Cerebellar cortex (tissue), 1 donor: ENCODE results near the gene LRRTM4.

ENCODE experiments used
- DNase-seq: peaks from one replicate; pipeline ENCODE4 v3.0.0-alpha.2; 2015; ENCODE audit warnings: low spot score

The LRRTM4 gene

DNA sequence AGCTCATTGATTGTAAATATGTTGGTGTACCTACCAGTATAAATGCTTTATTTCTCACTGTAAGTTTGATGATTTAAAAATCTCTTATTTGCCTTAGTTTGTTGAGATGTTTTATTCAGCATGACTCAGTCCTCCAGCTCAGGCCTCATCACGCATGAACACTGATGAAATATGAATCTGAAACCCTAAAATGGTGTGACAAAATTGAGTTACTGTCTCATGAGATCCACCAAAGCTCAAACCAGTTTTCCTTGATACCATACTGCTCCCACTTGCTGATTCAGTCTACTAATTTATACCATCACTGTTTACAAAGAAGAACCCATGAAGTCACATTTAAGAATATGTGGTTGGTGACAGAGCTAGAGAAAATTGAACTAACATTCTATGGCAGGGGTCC, 524.9 kb downstream of the LRRTM4 start:
- no peak for DNase-seq

- DNase-seq, result no peak
These were observed 536.6 kb downstream of the LRRTM4 start for GRCh38 chr2:76985387-76986136.

GRCh38 chr2:76984359-76984758, 537.8 kb downstream of the LRRTM4 start:
- no peak for DNase-seq

- no peak for DNase-seq
These were observed 541.9 kb downstream of the LRRTM4 start for GRCh38 chr2:76980067-76980787.

GRCh38 chr2:76977846-76978727, 544.1 kb downstream of the LRRTM4 start:
- DNase-seq, result no peak

GRCh38 chr2:76975752-76976151, 546.4 kb downstream of the LRRTM4 start:
- no peak for DNase-seq

DNA sequence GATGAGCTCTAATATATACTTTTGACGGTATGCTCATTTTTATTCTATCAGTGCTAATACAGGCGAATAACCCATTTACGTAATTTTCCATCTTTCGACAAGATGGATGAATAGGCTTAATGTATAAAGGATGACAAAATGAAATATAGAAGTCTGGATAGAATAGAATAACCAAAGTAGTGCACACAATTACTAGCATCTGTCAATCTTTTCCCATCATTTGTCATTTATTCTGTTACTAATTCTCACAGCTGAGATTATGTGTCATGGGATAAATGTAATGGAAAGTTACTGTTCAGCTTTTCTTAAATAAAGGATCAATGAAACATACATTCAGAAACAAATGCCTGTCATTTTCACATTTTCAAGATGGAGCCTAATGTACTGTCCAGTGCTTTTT, 548.6 kb downstream of the LRRTM4 start:
- no peak for DNase-seq

GRCh38 chr2:76965772-76966171, 556.4 kb downstream of the LRRTM4 start:
- no peak for DNase-seq

GRCh38 chr2:76958749-76959148, 563.4 kb downstream of the LRRTM4 start:
- no peak for DNase-seq

DNA sequence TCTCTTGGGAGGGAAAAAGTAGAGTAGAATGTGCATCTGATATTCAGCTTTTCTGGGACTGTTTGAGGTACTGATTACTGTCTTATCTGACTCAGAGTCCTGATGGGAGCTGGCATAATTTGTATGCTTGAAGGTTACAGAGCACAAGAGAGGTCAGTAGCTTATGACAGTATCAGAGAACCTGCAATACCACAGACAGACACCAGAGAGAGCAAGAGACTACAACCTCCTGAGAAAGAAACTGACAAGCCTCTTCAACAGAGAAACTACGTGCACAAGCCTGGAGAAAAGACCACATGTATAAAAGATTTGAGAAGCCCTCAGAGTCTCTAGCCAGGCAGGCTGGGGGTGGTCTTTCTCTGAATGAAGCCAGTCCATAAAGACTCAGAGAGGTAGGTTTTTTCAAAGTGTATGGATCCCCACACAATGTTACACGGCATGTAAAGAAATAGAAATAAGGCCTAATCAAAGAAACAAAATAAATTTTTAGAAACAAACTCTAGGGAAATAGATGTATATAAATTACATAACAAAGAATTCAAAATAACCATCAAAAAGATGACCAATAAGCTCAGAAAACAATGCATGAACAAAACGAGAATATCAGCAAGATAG, 568.3 kb downstream of the LRRTM4 start:
- peak; percentile 23 for DNase-seq

- DNase-seq, result no peak
These were observed 575.5 kb downstream of the LRRTM4 start for GRCh38 chr2:76946631-76947145.

DNA sequence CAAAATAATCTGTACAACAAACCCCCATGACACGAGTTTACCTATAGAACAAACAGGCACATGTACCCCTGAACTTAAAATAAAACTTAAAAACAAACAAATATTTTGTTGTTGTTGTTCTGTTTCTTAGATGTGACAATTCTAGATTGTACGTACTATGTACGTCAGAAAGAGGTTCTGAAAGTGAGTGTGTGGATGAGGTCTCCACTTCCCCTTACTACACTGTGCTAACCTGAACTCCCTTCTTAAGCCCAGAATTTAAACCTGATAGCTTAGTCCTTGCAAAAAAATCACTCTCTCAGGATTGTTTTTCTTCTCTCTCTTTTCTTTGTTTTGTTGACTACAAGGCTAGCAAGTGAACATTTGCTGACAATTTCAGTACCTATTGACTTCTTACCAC, 581.6 kb downstream of the LRRTM4 start:
- DNase-seq, result no peak

GRCh38 chr2:76938153-76938552, 584.0 kb downstream of the LRRTM4 start:
- no peak for DNase-seq

DNA sequence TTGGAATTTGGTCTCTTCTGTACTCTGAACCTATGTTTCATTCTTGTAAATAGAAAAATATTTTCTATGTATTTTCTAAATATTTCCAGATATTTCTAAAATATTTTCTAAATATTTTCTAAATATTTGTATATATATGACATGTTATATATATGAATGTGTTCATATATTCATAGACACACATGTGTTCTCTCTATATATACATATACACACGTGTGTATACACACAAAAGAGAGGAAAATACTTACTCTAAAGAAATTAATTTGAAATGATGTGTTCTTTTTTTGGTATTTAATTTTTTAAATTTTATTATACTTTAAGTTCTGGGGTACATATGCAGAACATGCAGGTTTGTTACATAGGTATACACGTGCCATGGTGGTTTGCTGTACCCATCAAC, 589.6 kb downstream of the LRRTM4 start:
- DNase-seq, result no peak

- DNase-seq, result peak; percentile 1
These were observed 592.0 kb downstream of the LRRTM4 start for GRCh38 chr2:76930056-76930744.

DNA sequence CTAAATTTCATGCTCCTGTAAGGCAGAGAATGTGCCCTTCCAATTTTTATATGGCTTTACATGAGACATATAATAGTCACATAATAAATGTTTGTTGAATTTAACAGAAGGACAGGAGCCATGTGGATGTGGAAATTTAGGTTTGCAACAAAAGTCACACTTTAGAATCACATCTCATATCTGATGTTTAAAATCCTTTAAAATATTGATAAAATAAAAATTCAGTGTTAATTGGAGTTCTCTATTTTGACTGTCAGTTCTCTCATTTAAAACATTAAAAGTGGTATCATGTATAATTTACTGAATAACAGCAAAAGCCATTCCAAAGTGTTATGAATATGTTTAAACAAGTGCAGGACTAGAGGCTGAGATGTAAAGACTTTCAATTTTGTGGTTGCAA, 594.1 kb downstream of the LRRTM4 start:
- DNase-seq, result no peak

DNA sequence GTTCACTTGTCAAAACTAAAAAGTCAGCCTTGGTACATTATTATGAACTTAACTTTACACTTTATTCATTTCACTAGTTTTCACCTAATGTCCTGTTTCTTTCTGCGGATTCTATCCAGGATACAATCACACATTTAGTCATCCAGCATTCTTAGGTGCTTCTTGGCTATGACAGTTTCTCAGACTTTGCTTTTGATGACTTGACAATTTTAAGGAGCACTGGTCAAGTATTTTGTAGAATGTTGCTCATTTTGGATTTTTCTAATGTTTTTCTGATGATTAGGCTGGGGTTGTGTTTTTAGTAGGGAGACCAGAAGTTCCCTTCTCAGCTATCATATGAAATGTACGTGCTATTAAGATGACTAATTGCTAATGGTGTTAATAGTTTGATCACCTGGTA, 601.2 kb downstream of the LRRTM4 start:
- no peak for DNase-seq

GRCh38 chr2:76895469-76895868, 626.7 kb downstream of the LRRTM4 start:
- no peak for DNase-seq

GRCh38 chr2:76870581-76870980, 651.6 kb downstream of the LRRTM4 start:
- no peak for DNase-seq

DNA sequence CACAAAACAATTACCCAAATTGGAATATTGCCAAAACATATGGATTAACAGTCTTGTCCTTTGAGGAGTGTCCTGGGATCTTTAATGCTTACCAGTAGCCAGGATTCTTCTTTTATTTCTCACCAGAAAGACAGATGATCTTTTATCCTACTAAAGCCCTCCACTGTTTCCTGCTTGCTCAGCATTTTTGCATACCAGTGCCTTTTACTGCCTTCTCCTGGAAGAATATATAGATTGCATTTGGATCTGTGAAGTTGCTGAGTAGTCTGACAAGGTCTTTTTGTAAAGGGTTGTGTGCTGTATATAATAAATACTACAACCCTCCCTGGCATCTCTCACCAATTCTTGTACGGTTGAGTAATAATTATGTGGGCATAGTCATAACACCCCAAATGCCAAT, 652.2 kb downstream of the LRRTM4 start:
- no peak for DNase-seq

GRCh38 chr2:76867854-76868253, 654.3 kb downstream of the LRRTM4 start:
- no peak for DNase-seq
